ENCODE data around the gene TLL2. TPM values are rescaled to one million over a fixed set of nuclear protein-coding genes. Genes with fewer than 3 reads are reported as not detected.

Gene TLL2
- total and polyA plus RNA-seq, 9 of the 15 experiments (the other 6 are each of a cell fraction or from before 2014, with no cell fraction given), result 0.09 TPM; not detected in 8

GRCh38 chr10:96368971-96369370 is 144.8 kb downstream of the TLL2 start:
- ChIA-PET POLR2A (no interaction called here), CTCF (ENCODE audit: low intra/inter-chr PET ratio) (no interaction called here)
- H2AFZ ChIP-seq (ENCODE audit: low read depth, low read length), result no peak overlapping the region
- H3K27me3 ChIP-seq (ENCODE audit: control insufficient read depth in 2 of 2, insufficient read depth in 2 of 2, low read length in 2 of 2), result peaks cover 0 to 14% of the 10 kb centered on the region in 2 experiments; a peak in 2 of 5 replicates
- intact Hi-C loops (cut with micrococcal nuclease), result no loop called here
- WGBS (ENCODE audit: insufficient coverage, low coverage, missing lambda C conversion rate), result 22% methylated on average over 5 of the region's 5 CpGs
- ATAC-seq (no peak), FAIRE-seq (no peak), DNase-seq (ENCODE audit: extremely low read depth in 1 of 4, low spot score in 3 of 4) (no peak)
- in situ Hi-C loops (cut with MboI), result no loop called here
- TF ChIP-seq, protein P1, sequence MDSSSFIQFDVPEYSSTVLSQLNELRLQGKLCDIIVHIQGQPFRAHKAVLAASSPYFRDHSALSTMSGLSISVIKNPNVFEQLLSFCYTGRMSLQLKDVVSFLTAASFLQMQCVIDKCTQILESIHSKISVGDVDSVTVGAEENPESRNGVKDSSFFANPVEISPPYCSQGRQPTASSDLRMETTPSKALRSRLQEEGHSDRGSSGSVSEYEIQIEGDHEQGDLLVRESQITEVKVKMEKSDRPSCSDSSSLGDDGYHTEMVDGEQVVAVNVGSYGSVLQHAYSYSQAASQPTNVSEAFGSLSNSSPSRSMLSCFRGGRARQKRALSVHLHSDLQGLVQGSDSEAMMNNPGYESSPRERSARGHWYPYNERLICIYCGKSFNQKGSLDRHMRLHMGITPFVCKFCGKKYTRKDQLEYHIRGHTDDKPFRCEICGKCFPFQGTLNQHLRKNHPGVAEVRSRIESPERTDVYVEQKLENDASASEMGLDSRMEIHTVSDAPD (CRISPR knock-in tag; IDR thresholded peaks at IDR 0.05), result no peak
- TF ChIP-seq, protein P2, sequence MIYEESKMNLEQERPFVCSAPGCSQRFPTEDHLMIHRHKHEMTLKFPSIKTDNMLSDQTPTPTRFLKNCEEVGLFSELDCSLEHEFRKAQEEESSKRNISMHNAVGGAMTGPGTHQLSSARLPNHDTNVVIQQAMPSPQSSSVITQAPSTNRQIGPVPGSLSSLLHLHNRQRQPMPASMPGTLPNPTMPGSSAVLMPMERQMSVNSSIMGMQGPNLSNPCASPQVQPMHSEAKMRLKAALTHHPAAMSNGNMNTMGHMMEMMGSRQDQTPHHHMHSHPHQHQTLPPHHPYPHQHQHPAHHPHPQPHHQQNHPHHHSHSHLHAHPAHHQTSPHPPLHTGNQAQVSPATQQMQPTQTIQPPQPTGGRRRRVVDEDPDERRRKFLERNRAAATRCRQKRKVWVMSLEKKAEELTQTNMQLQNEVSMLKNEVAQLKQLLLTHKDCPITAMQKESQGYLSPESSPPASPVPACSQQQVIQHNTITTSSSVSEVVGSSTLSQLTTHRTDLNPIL (CRISPR knock-in tag; IDR thresholded peaks at IDR 0.05), result no peak
- TF ChIP-seq GTF2A2 (tag; IDR thresholded peaks at IDR 0.05) (no peak), SMARCA5 (IDR thresholded peaks at IDR 0.05) (no peak), MGA (IDR thresholded peaks at IDR 0.05) (no peak), HES1 (IDR thresholded peaks at IDR 0.05; ENCODE audit: low read depth) (no peak)
- H3K27ac ChIP-seq (ENCODE audit: extremely low read depth, low read depth, low read length), result no peak overlapping the region
- no peak overlapping the region for H3K4me2 ChIP-seq (ENCODE audit: insufficient read depth, low read length)
- no peaks in the 10 kb centered on the region for H3K79me2 ChIP-seq (ENCODE audit: control insufficient read depth, insufficient read depth, low read length)
- BruUV-seq (replicated peaks), result no TSS peak
- H3K4me1 ChIP-seq (replicated peaks in 1 of 2; ENCODE audit: control insufficient read depth in 2 of 2, insufficient read depth in 2 of 2, low read length in 2 of 2), result peaks cover 0 to 7% of the 10 kb centered on the region in 2 experiments; a peak in 2 of 5 replicates
- H3K9ac ChIP-seq (ENCODE audit: insufficient read depth in 1 of 2, low read depth in 2 of 2, low read length in 2 of 2), result no peak overlapping the region
- H3K9me1 ChIP-seq (ENCODE audit: control insufficient read depth, insufficient read depth, low read length), result no peaks in the 10 kb centered on the region
- H3K36me3 ChIP-seq (ENCODE audit: control insufficient read depth, insufficient read depth, low read length), result no peaks in the 10 kb centered on the region
- H4K20me1 ChIP-seq (replicated peaks; ENCODE audit: control insufficient read depth, insufficient read depth, low read length), result 0 out of 2 replicates have a peak, but pooled peaks cover 5% of the 10 kb centered on the region
- H3K4me3 ChIP-seq, result no peak overlapping the region
- H3K9me3 ChIP-seq (replicated peaks; ENCODE audit: control insufficient read depth, insufficient read depth, low read depth, low read length), result no peaks in the 10 kb centered on the region

Measured in K562 (cell line).